Measurements from ENCODE around the gene SDC3.

SDC3 gene

GRCh38 chr1:30920827-30921226 lies 12.3 kb upstream of the SDC3 start:
- no peak for TF ChIP-seq ZFX (IDR thresholded peaks at IDR 0.05)

GRCh38 chr1:30919025-30919881 lies 10.7 kb upstream of the SDC3 start:
- TF ChIP-seq ZFX (IDR thresholded peaks at IDR 0.05): no peak
- no peak for TF ChIP-seq CTCF (conservative IDR thresholded peaks at IDR 0.05)
- H3K27ac ChIP-seq: no peak overlapping the region

More at GRCh38 chr1:30920827-30921226, 12.3 kb upstream of the SDC3 start:
- no peak overlapping the region for H3K27ac ChIP-seq

GRCh38 chr1:30916296-30916695 lies 7.7 kb upstream of the SDC3 start:
- no peak overlapping the region for H3K27ac ChIP-seq
- TF ChIP-seq ZFX (IDR thresholded peaks at IDR 0.05): no peak
- TF ChIP-seq CTCF (conservative IDR thresholded peaks at IDR 0.05): no peak

- no peak overlapping the region for H3K27ac ChIP-seq
- no peak for TF ChIP-seq ZFX (IDR thresholded peaks at IDR 0.05)
- no peak for TF ChIP-seq CTCF (conservative IDR thresholded peaks at IDR 0.05)
These were observed 7.1 kb upstream of the SDC3 start for GRCh38 chr1:30915491-30916230.

- TF ChIP-seq ZFX (IDR thresholded peaks at IDR 0.05) (no peak), CTCF (conservative IDR thresholded peaks at IDR 0.05) (no peak)
- H3K27ac ChIP-seq: no peak overlapping the region
These were observed 6.4 kb upstream of the SDC3 start for GRCh38 chr1:30914931-30915330.

GRCh38 chr1:30914587-30914922 lies 6.0 kb upstream of the SDC3 start:
- TF ChIP-seq ZFX (IDR thresholded peaks at IDR 0.05) (no peak), CTCF (conservative IDR thresholded peaks at IDR 0.05) (no peak)
- H3K27ac ChIP-seq: no peak overlapping the region

GRCh38 chr1:30912913-30913652 lies 4.5 kb upstream of the SDC3 start:
- H3K27ac ChIP-seq: no peak overlapping the region
- TF ChIP-seq CTCF (conservative IDR thresholded peaks at IDR 0.05) (no peak), ZFX (IDR thresholded peaks at IDR 0.05) (no peak)
